Body of pancreas (tissue), 4 donors: Measurements from ENCODE around the gene DYSF. TPM values are rescaled to one million over a fixed set of nuclear protein-coding genes. Genes with fewer than 3 reads are reported as not detected.

Experiments used
- ATAC-seq: fragments of 150-250 bp; one replicate; pipeline ENCODE4 v1.9.1; 2016
- DNase-seq, 4 donors: peaks; one replicate each; pipeline ENCODE4 v3.0.0-alpha.2; 2019
- H3K27ac ChIP-seq, 4 donors: fragments of 200-600 bp; sonication (generic); 1 replicate in 3 of 4; 2 replicates in 1 of 4; pipeline versions ENCODE4 v1.5.1 to v1.6.1; 2016 to 2019; ENCODE audit warnings: mild to moderate bottlenecking in 1 of 4, mixed read lengths in 1 of 4, moderate library complexity in 1 of 4
- H3K27me3 ChIP-seq, 2 donors: fragments of 200-600 bp; sonication (generic); one replicate each; pipeline ENCODE4 v1.6.0; 2016; ENCODE audit warnings: mild to moderate bottlenecking in 1 of 2
- H3K36me3 ChIP-seq, 2 donors: fragments of 200-600 bp; sonication (generic); replicated peaks in 1 of 2; 2 replicates each; pipeline ENCODE4 v1.5.1; 2016; ENCODE audit warnings: low read depth in 2 of 2; ENCODE audit not compliant: insufficient read depth in 1 of 2
- H3K4me1 ChIP-seq: fragments of 200-600 bp; sonication (generic); one replicate; pipeline ENCODE4 v1.6.0; 2016
- H3K4me3 ChIP-seq, 2 donors: fragments of 200-600 bp; sonication (generic); 1 replicate in 1 of 2; 2 replicates in 1 of 2; pipeline ENCODE4 v1.5.1; 2016 to 2019
- H3K9me3 ChIP-seq, 3 donors: fragments of 200-600 bp; sonication (generic); 1 replicate in 2 of 3; 2 replicates in 1 of 3; pipeline ENCODE4 v1.5.1; 2016
- CTCF ChIP-seq, 7 experiments: fragments of 450-650 bp in 4 of 7; fragments of 200-600 bp in 3 of 7; sonication (generic) in 3 of 7; IDR thresholded peaks; one replicate each; pipeline ENCODE4 v1.5.1; 2016 to 2019; ENCODE audit warnings: antibody characterized with exemption in 7 of 7
- POLR2A ChIP-seq, 3 donors: fragments of 450-650 bp; IDR thresholded peaks; one replicate each; pipeline ENCODE4 v1.6.1; 2016; ENCODE audit warnings: antibody characterized with exemption in 3 of 3, mild to moderate bottlenecking in 2 of 3
- WGBS, 2 donors: methylation state at CpG; one replicate each; pipeline ENCODE4 v1.1.5; 2017; 5-methylcytosine and 5-hydroxymethylcytosine counted together
- intact Hi-C: fragments of 100-400 bp; cut with DNase I; formaldehyde crosslinking; loops from one replicate; pipeline ENCODE4 v1.15.1; 2023
- total RNA-seq, 2 donors: library from RNA; depleted of rRNA; stranded (reverse); fragments of >200 nt; gene quantifications; one replicate each; pipeline ENCODE4 v1.1.0, GENCODE V29; 2016

DYSF gene
- total RNA-seq, 2 donors from 2014 or later: 3.1 to 10.9 TPM

- no peak overlapping the region for H3K4me3 ChIP-seq
- WGBS, 2 donors: 76 to 90% methylated on average over 2 to 5 of the region's 5 CpGs
- intact Hi-C loops: no loop called here
- no peak for TF ChIP-seq POLR2A (IDR thresholded peaks at IDR 0.05)
- no peak for TF ChIP-seq CTCF (IDR thresholded peaks at IDR 0.05)
- H3K9me3 ChIP-seq: no peaks in the 10 kb centered on the region
- no peaks in the 10 kb centered on the region for H3K36me3 ChIP-seq
- H3K27me3 ChIP-seq: no peaks in the 10 kb centered on the region
- ATAC-seq (no peak), DNase-seq (no peak)
- H3K4me1 ChIP-seq: peaks cover under 1% of the 10 kb centered on the region
- no peak overlapping the region for H3K27ac ChIP-seq
Measured at GRCh38 chr2:71620851-71621251, 167.5 kb downstream of the DYSF start.

- H3K36me3 ChIP-seq: no peaks in the 10 kb centered on the region
- H3K4me1 ChIP-seq: no peaks in the 10 kb centered on the region
- no peak for DNase-seq
- no peak overlapping the region for H3K4me3 ChIP-seq
- H3K27ac ChIP-seq: no peak overlapping the region
- ATAC-seq: no peak
- no peaks in the 10 kb centered on the region for H3K9me3 ChIP-seq
- intact Hi-C loops: no loop called here
- no peak for TF ChIP-seq CTCF (IDR thresholded peaks at IDR 0.05)
- no peak for TF ChIP-seq POLR2A (IDR thresholded peaks at IDR 0.05)
- H3K27me3 ChIP-seq: no peaks in the 10 kb centered on the region
Measured at GRCh38 chr2:71629273-71629672, 175.9 kb downstream of the DYSF start.

GRCh38 chr2:71629771-71630453, 176.6 kb downstream of the DYSF start:
- WGBS, 2 donors: 84 to 91% methylated on average over 1 to 2 of the region's 2 CpGs
- peak overlapping the region in 1 of 4 donors; percentile 4 for H3K27ac ChIP-seq
- H3K9me3 ChIP-seq: no peaks in the 10 kb centered on the region
- H3K4me1 ChIP-seq: no peaks in the 10 kb centered on the region
- intact Hi-C loops: no loop called here
- no peaks in the 10 kb centered on the region for H3K36me3 ChIP-seq
- DNase-seq: no peak
- no peaks in the 10 kb centered on the region for H3K27me3 ChIP-seq
- ATAC-seq: no peak
- no peak overlapping the region for H3K4me3 ChIP-seq
- TF ChIP-seq POLR2A (IDR thresholded peaks at IDR 0.05): no peak
- TF ChIP-seq CTCF (IDR thresholded peaks at IDR 0.05): no peak

- H3K4me1 ChIP-seq: no peaks in the 10 kb centered on the region
- H3K9me3 ChIP-seq: no peaks in the 10 kb centered on the region
- TF ChIP-seq CTCF (IDR thresholded peaks at IDR 0.05) (no peak), POLR2A (IDR thresholded peaks at IDR 0.05) (no peak)
- H3K27me3 ChIP-seq: no peaks in the 10 kb centered on the region
- DNase-seq (no peak), ATAC-seq (no peak)
- H3K4me3 ChIP-seq: no peak overlapping the region
- H3K36me3 ChIP-seq: no peaks in the 10 kb centered on the region
- intact Hi-C loops: no loop called here
- peak overlapping the region in 1 of 4 donors; percentile 4 for H3K27ac ChIP-seq
- WGBS, 2 donors: 66 to 81% methylated on average over 2 of the region's 2 CpGs
Measured at GRCh38 chr2:71630454-71631328, 177.3 kb downstream of the DYSF start.
